GM18502 (cell line): Measurements from ENCODE around the gene DNMT3B.
"Not testable (repeated sequence)": the region's sequence is repeated elsewhere in the genome, so short reads cannot be mapped to it uniquely, and the experiment has no call there.

Experiments
- ATAC-seq: cut with Tn5 transposase; IDR thresholded peaks from one replicate; pipeline ENCODE4 v1.9.1; 2021; ENCODE audit warnings: mild to moderate bottlenecking; ENCODE audit not compliant: unreplicated experiment, poor library complexity

DNMT3B gene

GRCh38 chr20:32762754-32763201 lies 593 bp downstream of the DNMT3B start:
- ATAC-seq = peak; percentile 27

GRCh38 chr20:32763202-32764004 lies 1.2 kb downstream of the DNMT3B start:
- no peak for ATAC-seq

DNA sequence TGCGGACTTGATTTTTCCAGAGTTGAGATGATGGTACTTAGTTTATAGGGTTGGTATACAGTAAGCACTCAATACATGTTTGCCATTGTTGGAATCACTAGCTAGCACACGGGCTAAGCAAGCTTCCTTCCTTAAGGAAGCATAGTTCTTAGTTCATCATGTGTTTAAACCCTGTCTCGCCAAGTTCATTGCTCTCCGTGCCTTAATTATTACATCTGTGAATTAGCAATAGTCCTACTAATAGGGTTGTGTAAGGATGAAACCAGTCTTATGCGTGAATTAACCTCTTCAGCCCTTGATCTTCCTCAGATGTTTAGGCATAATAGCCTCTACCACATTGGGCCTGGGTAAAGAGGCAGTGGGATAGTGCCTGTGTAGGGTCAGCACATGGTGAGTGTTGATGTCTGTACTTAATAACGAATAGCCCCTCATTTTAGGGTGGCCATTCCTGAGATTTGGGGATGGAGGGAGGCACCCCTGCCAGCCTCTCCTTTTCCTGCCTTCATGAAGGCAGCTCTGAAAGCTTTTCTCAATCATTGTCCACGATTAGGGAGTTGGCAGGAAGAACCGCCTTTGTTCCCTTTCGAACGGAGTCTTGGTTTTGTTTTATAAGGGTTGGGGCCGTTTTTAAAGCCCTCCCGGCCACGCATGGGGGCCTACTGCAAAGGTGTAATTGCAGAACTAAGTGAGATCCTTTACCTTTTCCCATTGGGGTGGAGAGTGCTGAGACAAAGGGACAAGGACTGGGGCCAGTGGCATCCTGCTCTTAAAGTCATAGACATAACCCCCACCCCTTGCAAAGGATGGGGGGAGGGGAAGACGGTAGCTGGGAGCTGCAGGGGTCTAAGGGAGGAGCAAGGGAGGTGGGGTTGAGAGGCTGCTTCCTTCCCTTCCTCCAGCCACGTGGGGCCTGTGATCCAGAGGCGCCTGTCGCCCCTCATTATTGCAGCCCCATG lies 2.1 kb downstream of the DNMT3B start:
- ATAC-seq = no peak

- not testable (repeated sequence) for ATAC-seq
Measured at GRCh38 chr20:32765230-32765875, 3.2 kb downstream of the DNMT3B start.

- no peak for ATAC-seq
Measured at GRCh38 chr20:32767418-32768198, 5.4 kb downstream of the DNMT3B start.

DNA sequence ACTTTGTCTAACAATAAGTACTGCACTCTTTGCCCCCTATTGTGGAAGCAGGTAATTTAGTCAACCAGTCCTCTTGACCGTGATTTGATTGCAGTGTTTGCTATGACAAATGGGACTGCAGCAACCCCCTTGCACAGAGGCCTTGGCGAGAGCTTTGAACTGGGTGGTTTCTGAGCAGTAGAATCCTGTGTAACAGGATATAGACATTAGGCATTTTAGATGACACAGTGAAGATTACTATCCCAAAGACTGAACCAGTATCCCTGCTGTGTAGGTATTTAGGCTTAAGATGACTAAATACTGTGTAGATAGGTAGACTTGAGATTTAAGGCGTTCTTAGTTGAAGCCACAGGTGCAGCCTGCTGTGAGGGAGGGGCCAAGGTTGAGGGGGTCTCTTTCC lies 9.9 kb downstream of the DNMT3B start:
- ATAC-seq = no peak

DNA sequence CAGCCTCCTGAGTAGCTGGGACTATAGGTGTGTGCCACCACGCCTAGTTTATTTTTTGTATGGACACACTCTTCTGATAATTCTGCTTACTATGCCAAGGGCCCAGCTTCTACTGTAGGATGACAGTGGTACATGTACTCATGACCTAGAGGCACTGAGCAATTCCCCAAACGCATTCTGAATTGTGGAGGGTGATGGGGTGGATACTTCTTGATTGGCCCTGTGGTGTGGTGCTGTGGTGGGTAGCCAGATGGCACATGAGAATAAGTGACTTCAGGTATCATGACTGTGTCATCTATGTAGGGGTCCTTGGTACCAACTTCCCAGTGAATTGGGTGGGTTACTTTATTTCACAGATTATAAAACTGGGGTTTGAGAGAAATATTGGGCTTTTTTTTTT lies 11.0 kb downstream of the DNMT3B start:
- no peak for ATAC-seq

- no peak for ATAC-seq
Measured at GRCh38 chr20:32773855-32774254, 11.7 kb downstream of the DNMT3B start.

DNA sequence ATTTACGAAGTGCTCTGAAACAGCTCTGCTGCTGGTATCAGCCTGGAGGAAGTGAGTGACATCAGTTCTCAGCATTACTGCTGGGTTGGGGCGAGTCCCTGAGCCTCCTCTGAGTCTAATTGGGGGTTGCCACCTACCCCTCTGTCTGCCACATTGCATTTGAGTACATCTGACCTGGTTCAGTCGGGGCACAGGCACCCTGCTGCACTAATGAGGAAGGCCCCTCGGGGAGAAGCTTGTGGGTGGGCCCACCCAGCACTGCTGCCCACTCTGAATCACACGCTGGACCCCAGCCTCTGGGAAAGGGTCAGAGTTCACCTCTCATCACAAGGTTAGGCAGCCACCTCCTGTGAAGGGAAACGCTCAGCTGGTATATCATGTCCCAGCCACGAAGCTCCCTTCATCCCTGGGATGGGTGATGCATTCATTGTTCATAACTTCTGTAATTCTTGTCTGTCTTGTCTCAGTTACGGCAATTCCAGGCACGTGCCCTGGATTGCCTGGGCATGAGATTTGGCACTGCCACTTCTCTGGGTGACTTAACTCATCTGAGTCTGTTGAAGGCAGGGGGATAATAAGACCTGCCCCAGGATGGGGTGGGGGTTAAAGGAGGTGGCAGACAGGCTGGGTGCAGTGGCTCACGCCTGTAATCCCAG lies 13.3 kb downstream of the DNMT3B start:
- no peak for ATAC-seq

- no peak for ATAC-seq
Measured at GRCh38 chr20:32777177-32777956, 15.2 kb downstream of the DNMT3B start.

- no peak for ATAC-seq
Measured at GRCh38 chr20:32779500-32780211, 17.5 kb downstream of the DNMT3B start.

DNA sequence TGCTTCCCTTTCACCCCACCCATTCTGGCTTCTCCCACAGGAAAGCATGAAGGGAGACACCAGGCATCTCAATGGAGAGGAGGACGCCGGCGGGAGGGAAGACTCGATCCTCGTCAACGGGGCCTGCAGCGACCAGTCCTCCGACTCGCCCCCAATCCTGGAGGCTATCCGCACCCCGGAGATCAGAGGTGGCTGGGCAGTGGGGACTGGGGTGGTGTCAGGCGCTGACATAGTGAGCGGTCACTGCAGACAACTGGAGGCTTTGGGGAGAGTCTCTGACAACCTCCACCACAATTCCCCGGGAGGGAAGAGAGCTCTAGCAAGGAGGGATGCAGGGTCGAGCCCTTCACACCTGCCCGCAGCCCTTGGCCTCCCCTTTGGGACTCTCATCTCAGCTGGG lies 18.1 kb downstream of the DNMT3B start:
- no peak for ATAC-seq

DNA sequence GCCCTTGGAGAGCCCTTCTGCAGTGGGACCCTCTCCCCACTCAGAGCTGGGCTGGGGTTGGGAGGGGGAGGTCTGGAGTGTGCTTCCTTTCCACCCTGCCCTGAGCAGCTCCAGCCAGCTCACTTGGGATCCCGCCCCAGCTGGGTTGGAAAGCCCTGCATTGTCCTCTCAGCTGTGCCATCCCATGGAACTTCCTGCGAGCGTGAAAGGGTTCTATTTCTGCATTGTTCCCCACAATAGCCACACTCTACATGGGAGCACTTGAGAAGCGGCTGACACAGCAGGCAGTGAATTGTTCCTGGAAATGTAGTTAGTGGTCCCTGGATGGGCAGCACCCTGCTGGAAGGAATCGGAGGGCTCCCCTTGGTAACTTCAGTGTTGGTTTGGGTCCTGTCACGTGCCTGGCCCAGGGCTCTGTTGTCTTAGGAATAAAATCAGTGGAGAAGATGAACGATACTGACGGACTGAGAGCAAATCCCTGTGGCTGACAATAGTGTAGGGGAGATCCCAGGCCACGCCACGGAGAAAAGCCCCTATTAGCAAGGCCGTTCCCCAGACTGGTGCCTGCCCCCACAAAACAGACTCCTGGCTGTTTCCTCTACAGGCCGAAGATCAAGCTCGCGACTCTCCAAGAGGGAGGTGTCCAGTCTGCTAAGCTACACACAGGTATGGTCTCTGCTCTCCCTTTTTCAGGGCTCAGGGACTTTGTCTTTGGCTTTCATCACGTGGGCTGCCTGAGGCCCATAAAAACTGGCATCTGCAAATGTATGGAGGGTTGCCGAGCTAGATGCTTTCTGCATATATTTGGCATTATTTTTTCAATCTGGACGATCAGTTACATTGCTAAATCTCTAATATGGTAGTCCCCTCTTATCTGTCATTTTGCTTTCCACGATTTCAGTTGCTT lies 18.8 kb downstream of the DNMT3B start:
- ATAC-seq = no peak

DNA sequence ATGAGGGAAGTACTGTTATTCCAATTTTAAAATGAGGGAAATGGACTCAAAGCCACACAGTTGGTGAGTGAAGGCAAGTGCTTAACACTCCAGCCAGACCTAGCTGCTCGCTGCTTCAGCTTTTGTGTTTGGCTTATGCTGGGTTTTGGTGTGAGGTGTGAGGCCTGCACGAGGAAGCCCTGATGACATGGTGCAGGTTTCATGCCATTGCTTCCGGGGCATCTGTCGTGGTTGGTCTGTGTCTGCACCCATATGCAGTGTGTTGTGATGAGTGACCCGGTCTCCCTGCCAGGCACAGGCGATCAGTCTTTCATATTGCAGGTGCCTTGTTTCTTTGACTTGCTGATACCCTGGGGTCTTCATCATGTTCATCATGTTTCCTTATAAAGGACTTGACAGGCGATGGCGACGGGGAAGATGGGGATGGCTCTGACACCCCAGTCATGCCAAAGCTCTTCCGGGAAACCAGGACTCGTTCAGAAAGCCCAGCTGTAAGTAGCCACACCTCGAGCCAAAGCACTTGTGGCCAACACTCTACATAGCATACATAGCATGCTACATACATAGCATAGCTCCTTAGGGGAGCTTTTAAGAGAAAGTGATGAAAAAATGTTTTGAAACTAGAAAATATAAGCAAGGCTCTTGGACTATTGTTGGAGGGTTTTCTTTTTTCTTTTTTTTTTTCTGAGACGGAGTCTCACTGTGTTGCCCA lies 22.3 kb downstream of the DNMT3B start:
- no peak for ATAC-seq

- ATAC-seq = no peak
Measured at GRCh38 chr20:32786059-32786760, 24.0 kb downstream of the DNMT3B start.

- no peak for ATAC-seq
Measured at GRCh38 chr20:32787168-32787567, 25.0 kb downstream of the DNMT3B start.
